ENCODE data around the gene PDE11A. TPM values are rescaled to one million over a fixed set of nuclear protein-coding genes. Genes with fewer than 3 reads are reported as not detected.

Gene PDE11A
- total and polyA plus RNA-seq, 9 donors, result 0.15 to 2.0 (median 0.42) TPM; not detected in 1

DNA sequence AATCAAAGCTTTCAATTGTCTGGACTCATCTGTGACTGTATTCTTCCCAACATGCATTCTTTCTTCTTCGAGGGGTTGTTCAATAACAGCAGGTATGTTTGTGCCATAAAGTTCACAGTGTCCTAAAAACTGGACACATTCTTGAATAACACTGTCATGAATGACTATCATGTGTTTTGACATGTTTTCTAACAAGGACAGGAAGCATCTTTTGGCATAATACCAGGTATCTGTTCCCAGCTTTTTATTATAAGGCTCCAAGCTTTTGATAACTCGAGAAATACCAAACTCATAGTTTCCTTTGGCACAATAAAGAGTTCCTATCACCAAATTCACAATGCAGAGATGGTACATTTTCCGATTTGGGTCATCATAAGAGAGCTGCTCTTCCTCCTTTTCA, 455.8 kb downstream of the PDE11A start:
- no peaks in the 10 kb centered on the region for H3K36me3 ChIP-seq
- no peak for DNase-seq
- no peak for TF ChIP-seq EP300 (IDR thresholded peaks at IDR 0.05)
- no peak for TF ChIP-seq POLR2A (IDR thresholded peaks at IDR 0.05)
- TF ChIP-seq, protein P1, sequence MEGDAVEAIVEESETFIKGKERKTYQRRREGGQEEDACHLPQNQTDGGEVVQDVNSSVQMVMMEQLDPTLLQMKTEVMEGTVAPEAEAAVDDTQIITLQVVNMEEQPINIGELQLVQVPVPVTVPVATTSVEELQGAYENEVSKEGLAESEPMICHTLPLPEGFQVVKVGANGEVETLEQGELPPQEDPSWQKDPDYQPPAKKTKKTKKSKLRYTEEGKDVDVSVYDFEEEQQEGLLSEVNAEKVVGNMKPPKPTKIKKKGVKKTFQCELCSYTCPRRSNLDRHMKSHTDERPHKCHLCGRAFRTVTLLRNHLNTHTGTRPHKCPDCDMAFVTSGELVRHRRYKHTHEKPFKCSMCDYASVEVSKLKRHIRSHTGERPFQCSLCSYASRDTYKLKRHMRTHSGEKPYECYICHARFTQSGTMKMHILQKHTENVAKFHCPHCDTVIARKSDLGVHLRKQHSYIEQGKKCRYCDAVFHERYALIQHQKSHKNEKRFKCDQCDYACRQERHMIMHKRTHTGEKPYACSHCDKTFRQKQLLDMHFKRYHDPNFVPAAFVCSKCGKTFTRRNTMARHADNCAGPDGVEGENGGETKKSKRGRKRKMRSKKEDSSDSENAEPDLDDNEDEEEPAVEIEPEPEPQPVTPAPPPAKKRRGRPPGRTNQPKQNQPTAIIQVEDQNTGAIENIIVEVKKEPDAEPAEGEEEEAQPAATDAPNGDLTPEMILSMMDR (IDR thresholded peaks at IDR 0.05), result no peak
- H3K27me3 ChIP-seq, result no peaks in the 10 kb centered on the region
- no peak overlapping the region for H3K27ac ChIP-seq
- peaks cover 5% of the 10 kb centered on the region for H3K4me1 ChIP-seq (ENCODE audit: insufficient read depth)
- 62 to 95% (median 62%) methylated on average over 2 to 3 of the region's 3 CpGs for WGBS, 3 donors
- no peaks in the 10 kb centered on the region for H3K9me3 ChIP-seq
- no peak overlapping the region for H3K4me3 ChIP-seq
- intact Hi-C loops (cut with DNase I), result no loop called here

DNA sequence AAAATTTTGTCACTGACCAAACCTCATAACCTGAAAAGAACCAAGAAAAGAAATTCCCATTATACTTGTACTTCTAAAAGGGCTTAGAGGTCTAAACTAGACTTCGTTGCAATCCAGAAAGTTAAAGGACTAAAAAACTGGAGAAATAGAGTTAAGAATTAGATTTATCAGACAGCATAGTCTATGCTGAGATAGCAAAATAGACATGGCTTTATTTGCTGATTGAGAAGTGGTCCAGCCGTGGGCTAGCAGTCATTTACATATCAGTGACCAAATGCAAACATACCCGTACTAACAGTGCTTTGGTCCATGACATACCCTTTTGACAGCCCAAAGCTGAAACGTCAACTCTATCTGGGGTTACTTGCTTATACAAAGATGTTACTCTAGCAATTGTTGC, 456.5 kb downstream of the PDE11A start:
- TF ChIP-seq, protein P1 (IDR thresholded peaks at IDR 0.05), result no peak
- TF ChIP-seq EP300 (IDR thresholded peaks at IDR 0.05) (no peak), POLR2A (IDR thresholded peaks at IDR 0.05) (no peak)
- Histone ChIP-seq H3K27me3 (no peaks in the 10 kb centered on the region), H3K4me3 (no peak overlapping the region), H3K9me3 (no peaks in the 10 kb centered on the region), H3K27ac (no peak overlapping the region), H3K36me3 (no peaks in the 10 kb centered on the region), H3K4me1 (ENCODE audit: insufficient read depth) (peaks cover 5% of the 10 kb centered on the region)
- intact Hi-C loops (cut with DNase I), result no loop called here
- DNase-seq, result no peak
- 91 to 92% (median 91%) methylated on average over 4 of the region's 4 CpGs for WGBS, 3 donors

DNA sequence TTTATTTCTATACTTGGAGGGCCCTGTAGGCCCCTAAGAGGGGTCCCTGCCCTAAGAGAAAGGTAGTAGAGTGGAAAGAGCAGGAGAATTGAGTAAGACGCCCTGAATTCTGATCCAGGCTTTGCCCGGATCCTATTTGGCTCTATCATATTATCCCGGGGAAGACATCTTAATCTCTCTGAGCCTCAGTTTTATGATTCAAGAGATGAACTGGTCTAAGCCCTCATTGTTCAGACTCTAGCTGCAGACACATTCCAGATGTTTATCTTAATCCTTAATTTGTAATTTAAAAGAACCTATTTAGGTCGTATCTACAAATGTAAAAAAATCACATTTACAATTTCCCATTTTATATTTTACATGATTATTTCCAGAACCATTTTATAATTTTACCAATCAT, 459.9 kb downstream of the PDE11A start:
- WGBS, 3 donors, result 83 to 91% (median 86%) methylated on average over 4 of the region's 4 CpGs
- DNase-seq, result no peak
- intact Hi-C loops (cut with DNase I), result no loop called here

GRCh38 chr2:177611310-177611886, 461.2 kb downstream of the PDE11A start:
- Histone ChIP-seq H3K9me3 (no peaks in the 10 kb centered on the region), H3K36me3 (no peaks in the 10 kb centered on the region), H3K27ac (no peak overlapping the region), H3K27me3 (no peaks in the 10 kb centered on the region), H3K4me1 (ENCODE audit: insufficient read depth) (no peaks in the 10 kb centered on the region), H3K4me3 (no peak overlapping the region)
- intact Hi-C loops (cut with DNase I), result no loop called here
- WGBS, 3 donors, result 79 to 82% (median 82%) methylated on average over 6 of the region's 6 CpGs
- TF ChIP-seq EP300 (IDR thresholded peaks at IDR 0.05), result no peak
- TF ChIP-seq, protein P1 (IDR thresholded peaks at IDR 0.05), result no peak
- TF ChIP-seq POLR2A (IDR thresholded peaks at IDR 0.05), result no peak
- DNase-seq, result no peak

More for the DNA sequence above, 459.9 kb downstream of the PDE11A start:
- Histone ChIP-seq H3K27me3 (no peaks in the 10 kb centered on the region), H3K4me1 (ENCODE audit: insufficient read depth) (peaks cover under 1% of the 10 kb centered on the region), H3K36me3 (no peaks in the 10 kb centered on the region), H3K27ac (no peak overlapping the region), H3K9me3 (no peaks in the 10 kb centered on the region), H3K4me3 (no peak overlapping the region)
- TF ChIP-seq, protein P1 (IDR thresholded peaks at IDR 0.05), result no peak
- TF ChIP-seq EP300 (IDR thresholded peaks at IDR 0.05) (no peak), POLR2A (IDR thresholded peaks at IDR 0.05) (no peak)
